Activated CD8-positive, alpha-beta memory T cell treated with anti-CD3 and anti-CD28 coated beads for 1 hour (primary cell): ENCODE measurements around the gene FOXN3.

ENCODE experiments used
- DNase-seq, 2 donors: peaks; one replicate each; pipeline ENCODE4 v3.0.0-alpha.2; 2020; ENCODE audit warnings: low read depth in 1 of 2; ENCODE audit errors: extremely low read depth in 1 of 2

FOXN3 gene

GRCh38 chr14:89366864-89367778 is 49.9 kb downstream of the FOXN3 start:
- no peak for DNase-seq

GRCh38 chr14:89365061-89365801 is 51.8 kb downstream of the FOXN3 start:
- DNase-seq = peak; percentile 15 to 21

- no peak for DNase-seq
These were observed 52.7 kb downstream of the FOXN3 start for GRCh38 chr14:89364316-89364715.

- no peak for DNase-seq
These were observed 56.8 kb downstream of the FOXN3 start for GRCh38 chr14:89360277-89360676.

GRCh38 chr14:89359477-89360222 is 57.4 kb downstream of the FOXN3 start:
- DNase-seq = no peak

- no peak for DNase-seq
These were observed 59.3 kb downstream of the FOXN3 start for GRCh38 chr14:89357655-89358297.

GRCh38 chr14:89356927-89357326 is 60.1 kb downstream of the FOXN3 start:
- DNase-seq = no peak

GRCh38 chr14:89356496-89356895 is 60.5 kb downstream of the FOXN3 start:
- DNase-seq = no peak

GRCh38 chr14:89353766-89354113 is 63.3 kb downstream of the FOXN3 start:
- DNase-seq = no peak

GRCh38 chr14:89352976-89353765 is 63.9 kb downstream of the FOXN3 start:
- no peak for DNase-seq

GRCh38 chr14:89351516-89352404 is 65.3 kb downstream of the FOXN3 start:
- no peak for DNase-seq

- no peak for DNase-seq
These were observed 65.9 kb downstream of the FOXN3 start for GRCh38 chr14:89351221-89351515.

- DNase-seq = no peak
These were observed 66.9 kb downstream of the FOXN3 start for GRCh38 chr14:89350152-89350551.

GRCh38 chr14:89349171-89350008 is 67.6 kb downstream of the FOXN3 start:
- DNase-seq = no peak

- DNase-seq = no peak
These were observed 68.3 kb downstream of the FOXN3 start for GRCh38 chr14:89348722-89349121.

- DNase-seq = no peak
These were observed 69.1 kb downstream of the FOXN3 start for GRCh38 chr14:89347885-89348284.

- no peak for DNase-seq
These were observed 72.1 kb downstream of the FOXN3 start for GRCh38 chr14:89344920-89345254.

- no peak for DNase-seq
These were observed 73.7 kb downstream of the FOXN3 start for GRCh38 chr14:89343356-89343755.

- DNase-seq = no peak
These were observed 75.0 kb downstream of the FOXN3 start for GRCh38 chr14:89342049-89342448.
